H9 (cell line): ENCODE results near the gene PDCD2. TPM values are rescaled to one million over a fixed set of nuclear protein-coding genes. Genes with fewer than 3 reads are reported as not detected.
A peak's percentile ranks its signal among the peaks of the same experiment; 100 is the strongest.
"Not testable (repeated sequence)": the region's sequence is repeated elsewhere in the genome, so short reads cannot be mapped to it uniquely, and the experiment has no call there.

Experiments used
- DNase-seq: peaks from one replicate; pipeline ENCODE4 v3.0.0-alpha.2; 2017
- H2AFZ ChIP-seq: one replicate; pipeline ENCODE4 v1.6.1; 2013; ENCODE audit warnings: mild to moderate bottlenecking, low read length, control low read depth, moderate library complexity
- H2AK5ac ChIP-seq: 2 replicates; pipeline ENCODE4 v1.6.1; 2013; ENCODE audit warnings: low read length, control low read depth, mixed read lengths; ENCODE audit not compliant: insufficient read length
- H2BK120ac ChIP-seq: one replicate; pipeline ENCODE4 v1.6.1; 2013; ENCODE audit warnings: low read depth, mild to moderate bottlenecking, low read length, control low read depth, inconsistent platforms; ENCODE audit not compliant: poor library complexity, severe bottlenecking
- H2BK12ac ChIP-seq: 2 replicates; pipeline ENCODE4 v1.6.1; 2013; ENCODE audit warnings: low read length, control low read depth, mixed read lengths, low read depth; ENCODE audit not compliant: insufficient read length
- H2BK15ac ChIP-seq: 2 replicates; pipeline ENCODE4 v1.6.1; 2013; ENCODE audit warnings: low read depth, low read length, control low read depth
- H2BK20ac ChIP-seq: one replicate; pipeline ENCODE4 v1.6.1; 2013; ENCODE audit warnings: low read depth, mild to moderate bottlenecking, low read length, control low read depth, inconsistent platforms; ENCODE audit not compliant: poor library complexity, severe bottlenecking
- H2BK5ac ChIP-seq: 2 replicates; pipeline ENCODE4 v1.6.1; 2013; ENCODE audit warnings: low read length, control low read depth, mixed read lengths; ENCODE audit not compliant: insufficient read length
- H3K14ac ChIP-seq: 2 replicates; pipeline ENCODE4 v1.6.1; 2013; ENCODE audit warnings: low read length, control low read depth; ENCODE audit not compliant: insufficient read depth
- H3K18ac ChIP-seq: 2 replicates; pipeline ENCODE4 v1.6.1; 2013; ENCODE audit warnings: low read depth, mild to moderate bottlenecking, mixed read lengths, low read length, control low read depth; ENCODE audit not compliant: insufficient read length
- H3K23ac ChIP-seq: 2 replicates; pipeline ENCODE4 v1.6.1; 2013; ENCODE audit warnings: low read length, control low read depth, mixed read lengths, low read depth; ENCODE audit not compliant: insufficient read length
- H3K23me2 ChIP-seq: 2 replicates; pipeline ENCODE4 v1.6.1; 2013; ENCODE audit warnings: low read depth, mild to moderate bottlenecking, mixed read lengths, low read length, control low read depth; ENCODE audit not compliant: insufficient read length, poor library complexity, severe bottlenecking
- H3K27ac ChIP-seq: 2 replicates; pipeline ENCODE4 v1.5.1; 2013; ENCODE audit warnings: low read length, control low read depth, mixed read lengths, low read depth; ENCODE audit not compliant: insufficient read length
- H3K27me3 ChIP-seq: 2 replicates; pipeline ENCODE4 v1.6.1; 2013; ENCODE audit warnings: low read length, control low read depth, inconsistent platforms; ENCODE audit not compliant: insufficient read depth
- H3K4ac ChIP-seq: 2 replicates; pipeline ENCODE4 v1.6.1; 2013; ENCODE audit warnings: low read depth, mild to moderate bottlenecking, control low read depth, inconsistent platforms, low read length, moderate library complexity
- H3K4me1 ChIP-seq: 2 replicates; pipeline ENCODE4 v1.6.1; 2013; ENCODE audit warnings: low read length, control low read depth, inconsistent platforms; ENCODE audit not compliant: insufficient read depth
- H3K4me2 ChIP-seq: 2 replicates; pipeline ENCODE4 v1.6.1; 2013; ENCODE audit warnings: low read length, control low read depth, mixed read lengths; ENCODE audit not compliant: insufficient read length, insufficient read depth
- H3K56ac ChIP-seq: 2 replicates; pipeline ENCODE4 v1.6.1; 2013; ENCODE audit warnings: low read depth, mild to moderate bottlenecking, mixed read lengths, low read length, control low read depth; ENCODE audit not compliant: insufficient read length
- H3K79me1 ChIP-seq: 2 replicates; pipeline ENCODE4 v1.6.1; 2013; ENCODE audit warnings: low read depth, mild to moderate bottlenecking, moderate library complexity, low read length, control low read depth, inconsistent platforms; ENCODE audit not compliant: insufficient read depth, poor library complexity, severe bottlenecking
- H3K79me2 ChIP-seq: 2 replicates; pipeline ENCODE4 v1.6.1; 2013; ENCODE audit warnings: low read length, control low read depth, inconsistent platforms; ENCODE audit not compliant: insufficient read depth
- H3K9ac ChIP-seq: 2 replicates; pipeline ENCODE4 v1.6.1; 2013; ENCODE audit warnings: low read length, control low read depth, mixed read lengths; ENCODE audit not compliant: insufficient read length; ENCODE audit errors: extremely low read depth
- H3K9me3 ChIP-seq: one replicate; pipeline ENCODE4 v1.6.1; 2013; ENCODE audit warnings: low read depth, low read length, inconsistent platforms; ENCODE audit not compliant: control insufficient read depth
- H3T11ph ChIP-seq: one replicate; pipeline ENCODE4 v1.6.1; 2013; ENCODE audit warnings: mild to moderate bottlenecking, low read length, control low read depth, inconsistent platforms
- H4K20me1 ChIP-seq: one replicate; pipeline ENCODE4 v1.6.1; 2013; ENCODE audit not compliant: control insufficient read depth, insufficient read length, insufficient read depth
- H4K5ac ChIP-seq: 2 replicates; pipeline ENCODE4 v1.6.1; 2013; ENCODE audit warnings: low read depth, mild to moderate bottlenecking, mixed read lengths, low read length, control low read depth; ENCODE audit not compliant: insufficient read length
- H4K8ac ChIP-seq: replicated peaks from 2 replicates; pipeline ENCODE4 v1.6.1; 2013; ENCODE audit warnings: low read length, control low read depth, mixed read lengths, low read depth; ENCODE audit not compliant: insufficient read length
- H4K91ac ChIP-seq: 2 replicates; pipeline ENCODE4 v1.6.1; 2013; ENCODE audit warnings: low read depth, mild to moderate bottlenecking, moderate library complexity, mixed read lengths, low read length, control low read depth; ENCODE audit not compliant: insufficient read length
- H3K27ac Mint-ChIP-seq, 3 experiments: 2 replicates in 2 of 3; 3 replicates in 1 of 3; pipeline ENCODE4 v1.8.0; 2020 to 2021; ENCODE audit warnings: mixed read lengths in 3 of 3, mild to moderate bottlenecking in 1 of 3, moderate library complexity in 1 of 3
- H3K27me3 Mint-ChIP-seq: 2 replicates; pipeline ENCODE4 v1.8.0; 2021; ENCODE audit warnings: low read depth, mild to moderate bottlenecking, moderate library complexity, mixed read lengths
- H3K36me3 Mint-ChIP-seq, 3 experiments: 2 replicates in 2 of 3; 3 replicates in 1 of 3; pipeline ENCODE4 v1.8.0; 2020 to 2021; ENCODE audit warnings: low read depth in 3 of 3, mixed read lengths in 3 of 3; ENCODE audit not compliant: insufficient read depth in 1 of 3
- H3K4me1 Mint-ChIP-seq, 2 experiments: 2 replicates each; pipeline ENCODE4 v1.8.0; 2020; ENCODE audit warnings: mixed read lengths in 2 of 2
- H3K4me3 Mint-ChIP-seq, 2 experiments: 2 replicates in 1 of 2; 3 replicates in 1 of 2; pipeline ENCODE4 v1.8.0; 2020 to 2021; ENCODE audit warnings: mild to moderate bottlenecking in 2 of 2, mixed read lengths in 2 of 2, moderate library complexity in 1 of 2
- H3K9me3 Mint-ChIP-seq, 2 experiments: 2 replicates in 1 of 2; 3 replicates in 1 of 2; pipeline ENCODE4 v1.8.0; 2020; ENCODE audit warnings: mild to moderate bottlenecking in 2 of 2, mixed read lengths in 2 of 2, moderate library complexity in 1 of 2
- WGBS: extraction: QIAGEN DNeasy Blood & Tissue Kit; methylation state at CpG from one replicate; pipeline ENCODE4 v1.1.7; 2013; ENCODE audit warnings: missing lambda C conversion rate, low lambda C conversion rate, mixed read lengths; ENCODE audit not compliant: insufficient read length; ENCODE audit errors: extremely low coverage; 5-methylcytosine and 5-hydroxymethylcytosine counted together
- total RNA-seq: library from RNA; stranded (reverse); gene quantifications from 2 replicates; pipeline ENCODE4 v1.2.1, GENCODE V29; 2021
- TF ChIP-seq, protein P1 (sequence below): fragments of 200-600 bp; sonication (generic); conservative IDR thresholded peaks from 3 replicates; pipeline ENCODE4 v1.8.0; 2021; ENCODE audit warnings: antibody characterized with exemption, mild to moderate bottlenecking

Gene PDCD2
- total RNA-seq, 1 experiment from 2014 or later: 78.5 TPM

DNA sequence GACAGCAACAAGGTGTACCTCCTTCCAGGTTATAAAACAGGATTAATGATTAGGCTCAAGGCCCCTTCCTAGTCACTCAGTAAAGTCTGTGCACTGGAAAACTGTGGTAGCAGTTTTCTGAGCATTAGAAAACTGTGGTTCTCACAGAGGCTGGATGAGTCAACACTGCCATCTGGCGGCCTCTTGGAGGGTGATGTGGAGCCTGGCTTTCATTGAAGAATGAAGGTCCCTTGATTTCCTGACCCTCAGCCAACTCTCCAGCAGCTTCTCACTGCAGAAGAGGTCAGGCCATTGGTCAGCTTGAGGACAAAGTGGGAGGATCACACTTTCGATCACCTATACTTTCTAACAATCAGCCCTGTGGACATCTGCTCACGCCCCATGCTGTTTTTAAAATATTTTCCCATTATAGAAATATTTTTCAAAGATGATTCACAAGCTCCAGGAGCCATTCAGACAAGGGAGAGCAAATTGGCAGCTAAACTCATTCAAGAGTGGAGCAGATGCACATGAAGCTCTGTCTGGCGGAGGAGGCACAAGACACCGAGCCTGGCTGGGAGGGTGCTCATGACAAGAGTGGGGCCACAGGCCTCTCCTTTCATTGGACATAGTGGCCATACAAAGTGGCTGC lies 54.5 kb downstream of the PDCD2 start:
- no peak overlapping the region for H2BK15ac ChIP-seq
- no peaks in the 10 kb centered on the region for H3K79me2 ChIP-seq
- H2AK5ac ChIP-seq: no peak overlapping the region
- TF ChIP-seq, protein P1, sequence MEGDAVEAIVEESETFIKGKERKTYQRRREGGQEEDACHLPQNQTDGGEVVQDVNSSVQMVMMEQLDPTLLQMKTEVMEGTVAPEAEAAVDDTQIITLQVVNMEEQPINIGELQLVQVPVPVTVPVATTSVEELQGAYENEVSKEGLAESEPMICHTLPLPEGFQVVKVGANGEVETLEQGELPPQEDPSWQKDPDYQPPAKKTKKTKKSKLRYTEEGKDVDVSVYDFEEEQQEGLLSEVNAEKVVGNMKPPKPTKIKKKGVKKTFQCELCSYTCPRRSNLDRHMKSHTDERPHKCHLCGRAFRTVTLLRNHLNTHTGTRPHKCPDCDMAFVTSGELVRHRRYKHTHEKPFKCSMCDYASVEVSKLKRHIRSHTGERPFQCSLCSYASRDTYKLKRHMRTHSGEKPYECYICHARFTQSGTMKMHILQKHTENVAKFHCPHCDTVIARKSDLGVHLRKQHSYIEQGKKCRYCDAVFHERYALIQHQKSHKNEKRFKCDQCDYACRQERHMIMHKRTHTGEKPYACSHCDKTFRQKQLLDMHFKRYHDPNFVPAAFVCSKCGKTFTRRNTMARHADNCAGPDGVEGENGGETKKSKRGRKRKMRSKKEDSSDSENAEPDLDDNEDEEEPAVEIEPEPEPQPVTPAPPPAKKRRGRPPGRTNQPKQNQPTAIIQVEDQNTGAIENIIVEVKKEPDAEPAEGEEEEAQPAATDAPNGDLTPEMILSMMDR: peak; percentile 90
- H2AFZ ChIP-seq: no peak overlapping the region
- H3K36me3 Mint-ChIP-seq: peaks cover 3 to 15% (median 7%) of the 10 kb centered on the region in 3 experiments; a peak in 6 of 7 replicates
- H4K20me1 ChIP-seq: no peaks in the 10 kb centered on the region
- H2BK20ac ChIP-seq: no peak overlapping the region
- H3K27ac ChIP-seq: no peak overlapping the region
- no peak overlapping the region for H2BK5ac ChIP-seq
- no peak overlapping the region for H3K23ac ChIP-seq
- no peak overlapping the region for H3T11ph ChIP-seq
- no peak overlapping the region for H3K14ac ChIP-seq
- H4K5ac ChIP-seq: no peak overlapping the region
- no peaks in the 10 kb centered on the region for H3K4me1 ChIP-seq
- peaks cover 9 to 10% of the 10 kb centered on the region in 2 experiments for H3K4me1 Mint-ChIP-seq
- WGBS: no CpG with 5 or more reads among the region's 5 CpGs
- peak; percentile 75 for DNase-seq
- H3K23me2 ChIP-seq: no peaks in the 10 kb centered on the region
- H3K56ac ChIP-seq: no peak overlapping the region
- no peak overlapping the region for H2BK120ac ChIP-seq
- no peaks in the 10 kb centered on the region for H3K9me3 Mint-ChIP-seq
- H4K8ac ChIP-seq: no peak overlapping the region
- no peaks in the 10 kb centered on the region for H3K27me3 Mint-ChIP-seq
- no peak overlapping the region for H3K4me3 Mint-ChIP-seq
- H2BK12ac ChIP-seq: no peak overlapping the region
- H3K27me3 ChIP-seq: no peaks in the 10 kb centered on the region
- H3K9ac ChIP-seq: no peak overlapping the region
- no peak overlapping the region for H4K91ac ChIP-seq
- no peaks in the 10 kb centered on the region for H3K79me1 ChIP-seq
- no peak overlapping the region for H3K18ac ChIP-seq
- H3K27ac Mint-ChIP-seq: no peak overlapping the region
- H3K4me2 ChIP-seq: no peak overlapping the region
- H3K4ac ChIP-seq: no peak overlapping the region
- no peaks in the 10 kb centered on the region for H3K9me3 ChIP-seq

- not testable (repeated sequence) for H3K14ac ChIP-seq, H2BK120ac ChIP-seq, H3K4ac ChIP-seq, H3K23me2 ChIP-seq, H3K27me3 ChIP-seq, H3K56ac ChIP-seq, H4K5ac ChIP-seq, H3K9me3 ChIP-seq, H3K79me2 ChIP-seq, H3K4me3 Mint-ChIP-seq, H3K79me1 ChIP-seq, H3K27ac ChIP-seq, H3K9ac ChIP-seq, H4K8ac ChIP-seq, H3K9me3 Mint-ChIP-seq, H2BK20ac ChIP-seq, H3K4me1 ChIP-seq, H2AFZ ChIP-seq, H3K23ac ChIP-seq, H3K36me3 Mint-ChIP-seq, H4K91ac ChIP-seq, H3K27ac Mint-ChIP-seq, H4K20me1 ChIP-seq, DNase-seq, H2BK12ac ChIP-seq, H2BK5ac ChIP-seq, H3K27me3 Mint-ChIP-seq, H3K4me2 ChIP-seq, H3K18ac ChIP-seq, H2BK15ac ChIP-seq, H3T11ph ChIP-seq, H2AK5ac ChIP-seq
- H3K4me1 Mint-ChIP-seq: peaks cover 10 to 12% of the 10 kb centered on the region in 2 experiments
- no CpG with 5 or more reads among the region's 5 CpGs for whole genome bisulfite sequencing
These were observed 56.4 kb downstream of the PDCD2 start for GRCh38 chr6:170527995-170528394.
